Gastroesophageal sphincter (tissue), 3 donors: ENCODE results near the gene MICAL3.

Experiments used
- EP300 ChIP-seq: sonication (generic); formaldehyde crosslinking; IDR thresholded peaks from one replicate; pipeline ENCODE4 v1.6.1; 2017; ENCODE audit warnings: antibody characterized with exemption, mild to moderate bottlenecking
- POLR2AphosphoS5 ChIP-seq: sonication (generic); formaldehyde crosslinking; IDR thresholded peaks from one replicate; pipeline ENCODE4 v1.6.1; 2017; ENCODE audit warnings: antibody characterized with exemption
- TF ChIP-seq, protein P1 (sequence below), 4 experiments: fragments of 200-600 bp in 2 of 4; fragments of 450-650 bp in 2 of 4; sonication (generic) in 1 of 4; IDR thresholded peaks; one replicate each; pipeline ENCODE4 v1.5.1; 2017 to 2019; ENCODE audit warnings: antibody characterized with exemption in 4 of 4, mild to moderate bottlenecking in 2 of 4, moderate library complexity in 2 of 4

DNA sequence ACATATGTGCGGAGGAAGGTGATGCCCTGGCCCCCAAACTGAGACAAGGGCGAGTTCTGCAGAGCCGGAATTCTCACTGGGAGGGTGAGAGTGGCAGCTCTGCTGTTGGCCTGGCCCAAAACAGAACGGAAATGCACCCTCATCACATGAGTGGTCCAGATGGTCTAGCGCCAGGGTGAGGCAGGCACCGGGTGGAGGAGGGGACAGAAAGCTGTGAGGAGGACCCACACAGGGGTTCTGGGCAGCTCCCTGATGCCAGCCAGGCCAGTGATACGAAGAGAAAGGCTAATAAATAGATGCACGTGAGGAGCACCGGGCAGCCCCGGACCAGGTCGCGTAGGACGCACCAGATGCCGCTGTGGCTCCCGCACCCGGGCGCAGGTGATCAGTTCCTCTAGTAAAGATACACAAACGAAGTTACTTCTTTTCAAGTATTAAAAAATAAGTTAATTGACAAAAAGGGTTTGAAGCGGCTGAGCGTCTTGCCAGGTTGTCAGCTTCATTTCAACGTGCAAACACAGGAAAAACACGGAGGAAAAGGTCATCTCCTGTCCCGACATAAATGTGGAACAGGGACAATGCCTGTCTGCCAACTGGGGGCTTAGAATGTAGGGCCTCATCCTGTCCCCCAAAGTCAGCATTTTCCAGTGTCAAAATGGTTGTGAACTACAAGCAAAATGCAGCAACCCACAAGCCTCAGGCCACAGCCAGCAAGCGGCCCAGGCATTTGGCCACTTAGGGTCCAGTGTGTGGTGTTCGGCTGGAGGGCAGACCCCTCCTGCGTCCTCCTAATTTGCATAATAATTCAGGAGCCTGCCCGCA lies 234.8 kb downstream of the MICAL3 start:
- TF ChIP-seq, protein P1, sequence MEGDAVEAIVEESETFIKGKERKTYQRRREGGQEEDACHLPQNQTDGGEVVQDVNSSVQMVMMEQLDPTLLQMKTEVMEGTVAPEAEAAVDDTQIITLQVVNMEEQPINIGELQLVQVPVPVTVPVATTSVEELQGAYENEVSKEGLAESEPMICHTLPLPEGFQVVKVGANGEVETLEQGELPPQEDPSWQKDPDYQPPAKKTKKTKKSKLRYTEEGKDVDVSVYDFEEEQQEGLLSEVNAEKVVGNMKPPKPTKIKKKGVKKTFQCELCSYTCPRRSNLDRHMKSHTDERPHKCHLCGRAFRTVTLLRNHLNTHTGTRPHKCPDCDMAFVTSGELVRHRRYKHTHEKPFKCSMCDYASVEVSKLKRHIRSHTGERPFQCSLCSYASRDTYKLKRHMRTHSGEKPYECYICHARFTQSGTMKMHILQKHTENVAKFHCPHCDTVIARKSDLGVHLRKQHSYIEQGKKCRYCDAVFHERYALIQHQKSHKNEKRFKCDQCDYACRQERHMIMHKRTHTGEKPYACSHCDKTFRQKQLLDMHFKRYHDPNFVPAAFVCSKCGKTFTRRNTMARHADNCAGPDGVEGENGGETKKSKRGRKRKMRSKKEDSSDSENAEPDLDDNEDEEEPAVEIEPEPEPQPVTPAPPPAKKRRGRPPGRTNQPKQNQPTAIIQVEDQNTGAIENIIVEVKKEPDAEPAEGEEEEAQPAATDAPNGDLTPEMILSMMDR (IDR thresholded peaks at IDR 0.05) = no peak
- TF ChIP-seq POLR2AphosphoS5 (no peak), EP300 (no peak)
